A673 (cell line): ENCODE data around the gene VAV1.

Source experiments
- CTCF ChIP-seq: fragments of 300-800, 200-600 bp; sonication (generic); conservative IDR thresholded peaks from 2 replicates; pipeline ENCODE4 v1.5.1; 2017; ENCODE audit warnings: low read depth, mild to moderate bottlenecking, antibody characterized with exemption, low read length, moderate library complexity, mixed read lengths
- EZH2 ChIP-seq: fragments of 200-600 bp; sonication (generic); IDR thresholded peaks from 2 replicates; pipeline ENCODE4 v1.6.1; 2017; ENCODE audit warnings: borderline replicate concordance, low read depth, mild to moderate bottlenecking, mixed read lengths, antibody characterized with exemption, low read length; ENCODE audit not compliant: poor library complexity, severe bottlenecking

DNA sequence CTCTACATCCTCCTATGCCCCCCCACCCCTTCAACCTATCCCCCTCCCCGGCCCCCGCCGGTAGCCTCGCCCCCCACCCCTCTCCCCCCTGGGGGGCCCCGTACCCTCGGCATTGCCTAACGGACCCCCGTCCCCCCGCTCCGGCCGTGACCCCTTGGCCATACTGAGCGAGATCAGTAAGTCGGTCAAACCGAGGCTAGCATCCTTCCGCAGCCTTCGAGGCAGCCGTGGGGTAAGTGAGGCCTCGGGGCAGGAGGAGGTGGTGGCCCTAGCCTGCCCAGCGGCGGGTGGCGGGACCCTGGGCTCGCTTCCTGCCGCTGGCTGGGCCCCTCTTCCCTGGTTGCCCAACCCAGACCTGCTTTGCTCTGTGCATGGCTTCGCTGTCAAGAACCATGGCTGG, 26.5 kb upstream of the VAV1 start:
- TF ChIP-seq CTCF = no peak
- TF ChIP-seq EZH2 = no peak
